Neural progenitor cell (in vitro differentiated cells): ENCODE measurements around the gene ZNF57. TPM values are rescaled to one million over a fixed set of nuclear protein-coding genes. Genes with fewer than 3 reads are reported as not detected.
"Not testable (repeated sequence)": the region's sequence is repeated elsewhere in the genome, so short reads cannot be mapped to it uniquely, and the experiment has no call there.

Experiments
- DNase-seq: peaks from one replicate; pipeline ENCODE4 v3.0.0-alpha.2; 2016; ENCODE audit warnings: low spot score
- H2AFZ ChIP-seq: fragments of 200-600 bp; sonication (generic); replicated peaks from 2 replicates; pipeline ENCODE4 v1.6.1; 2016; ENCODE audit warnings: antibody characterized with exemption
- H3F3A ChIP-seq: fragments of 200-600 bp; sonication (generic); 2 replicates; pipeline ENCODE4 v1.6.1; 2016; ENCODE audit warnings: antibody characterized with exemption, low read depth
- H3K27ac ChIP-seq: fragments of 200-600 bp; sonication (generic); 2 replicates; pipeline ENCODE4 v1.5.1; 2016; ENCODE audit warnings: mild to moderate bottlenecking
- H3K27me3 ChIP-seq: fragments of 200-600 bp; sonication (generic); 2 replicates; pipeline ENCODE4 v1.6.1; 2016; ENCODE audit warnings: mild to moderate bottlenecking, moderate library complexity
- H3K36me3 ChIP-seq: fragments of 200-600 bp; sonication (generic); 2 replicates; pipeline ENCODE4 v1.5.1; 2016
- H3K4me1 ChIP-seq: fragments of 200-600 bp; sonication (generic); 2 replicates; pipeline ENCODE4 v1.6.1; 2016; ENCODE audit warnings: mixed run types
- H3K4me2 ChIP-seq: fragments of 200-600 bp; sonication (generic); 2 replicates; pipeline ENCODE4 v1.6.1; 2016
- H3K4me3 ChIP-seq: fragments of 200-600 bp; sonication (generic); 2 replicates; pipeline ENCODE4 v1.5.1; 2016
- H3K79me2 ChIP-seq: fragments of 200-600 bp; sonication (generic); 2 replicates; pipeline ENCODE4 v1.6.1; 2016; ENCODE audit warnings: low read depth
- H3K9ac ChIP-seq: fragments of 200-600 bp; sonication (generic); 2 replicates; pipeline ENCODE4 v1.6.1; 2016
- H3K9me3 ChIP-seq: fragments of 200-600 bp; sonication (generic); 2 replicates; pipeline ENCODE4 v1.5.1; 2016; ENCODE audit warnings: low read depth
- H4K20me1 ChIP-seq: fragments of 200-600 bp; sonication (generic); 2 replicates; pipeline ENCODE4 v1.6.1; 2016; ENCODE audit warnings: low read depth
- H3K27ac Mint-ChIP-seq: 3 replicates; pipeline ENCODE4 v1.8.0; 2021; ENCODE audit warnings: mixed read lengths
- H3K27me3 Mint-ChIP-seq: 2 replicates; pipeline ENCODE4 v1.8.0; 2022; ENCODE audit warnings: low read depth, mild to moderate bottlenecking, inconsistent platforms, moderate library complexity, mixed read lengths; ENCODE audit not compliant: insufficient read depth
- H3K36me3 Mint-ChIP-seq: 3 replicates; pipeline ENCODE4 v1.8.0; 2021; ENCODE audit warnings: mixed read lengths
- H3K4me1 Mint-ChIP-seq: 3 replicates; pipeline ENCODE4 v1.8.0; 2021; ENCODE audit warnings: mixed read lengths
- H3K4me3 Mint-ChIP-seq: 3 replicates; pipeline ENCODE4 v1.8.0; 2021; ENCODE audit warnings: mild to moderate bottlenecking, moderate library complexity, mixed read lengths
- H3K9me3 Mint-ChIP-seq: 3 replicates; pipeline ENCODE4 v1.8.0; 2020; ENCODE audit warnings: mixed read lengths
- EZH2 ChIP-seq: fragments of 200-600 bp; sonication (generic); IDR thresholded peaks from 2 replicates; pipeline ENCODE4 v1.6.1; 2017; ENCODE audit warnings: antibody characterized with exemption, mild to moderate bottlenecking, moderate library complexity
- EZH2phosphoT487 ChIP-seq: fragments of 200-600 bp; sonication (generic); IDR thresholded peaks from 2 replicates; pipeline ENCODE4 v1.6.1; 2017; ENCODE audit warnings: antibody characterized with exemption
- total RNA-seq: library from RNA; depleted of rRNA; stranded (reverse); fragments of >200 nt; gene quantifications from 2 replicates; pipeline ENCODE4 v1.2.3, GENCODE V29; 2015; ENCODE audit warnings: low replicate concordance
- TF ChIP-seq, protein P1 (sequence below): fragments of 200-600 bp; sonication (generic); IDR thresholded peaks from 2 replicates; pipeline ENCODE4 v1.5.1; 2017; ENCODE audit warnings: antibody characterized with exemption, mild to moderate bottlenecking

ZNF57 gene
- total RNA-seq, 1 donor from 2014 or later, result 5.6 TPM

DNA sequence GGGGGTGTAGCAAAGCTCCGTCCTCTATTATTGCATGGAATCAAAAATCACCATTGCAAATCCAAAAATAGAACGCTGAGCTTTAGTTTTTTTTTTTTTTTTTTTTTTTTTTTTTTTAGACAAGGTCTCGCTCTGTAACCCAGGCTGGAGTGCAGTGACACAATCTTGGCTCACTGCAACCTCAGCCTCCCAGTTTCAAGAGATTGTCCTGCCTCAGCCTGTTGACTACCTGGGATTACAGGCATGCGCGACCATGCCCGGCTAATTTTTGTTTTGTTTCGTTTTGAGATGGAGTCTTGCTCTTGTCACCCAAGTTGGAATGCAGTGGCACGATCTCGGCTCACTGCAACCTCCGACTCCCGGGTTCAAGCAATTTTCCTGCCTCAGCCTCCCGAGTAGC is 59.4 kb downstream of the ZNF57 start:
- H3K4me1 ChIP-seq, result no peaks in the 10 kb centered on the region
- TF ChIP-seq EZH2 (no peak), EZH2phosphoT487 (no peak)
- TF ChIP-seq, protein P1, sequence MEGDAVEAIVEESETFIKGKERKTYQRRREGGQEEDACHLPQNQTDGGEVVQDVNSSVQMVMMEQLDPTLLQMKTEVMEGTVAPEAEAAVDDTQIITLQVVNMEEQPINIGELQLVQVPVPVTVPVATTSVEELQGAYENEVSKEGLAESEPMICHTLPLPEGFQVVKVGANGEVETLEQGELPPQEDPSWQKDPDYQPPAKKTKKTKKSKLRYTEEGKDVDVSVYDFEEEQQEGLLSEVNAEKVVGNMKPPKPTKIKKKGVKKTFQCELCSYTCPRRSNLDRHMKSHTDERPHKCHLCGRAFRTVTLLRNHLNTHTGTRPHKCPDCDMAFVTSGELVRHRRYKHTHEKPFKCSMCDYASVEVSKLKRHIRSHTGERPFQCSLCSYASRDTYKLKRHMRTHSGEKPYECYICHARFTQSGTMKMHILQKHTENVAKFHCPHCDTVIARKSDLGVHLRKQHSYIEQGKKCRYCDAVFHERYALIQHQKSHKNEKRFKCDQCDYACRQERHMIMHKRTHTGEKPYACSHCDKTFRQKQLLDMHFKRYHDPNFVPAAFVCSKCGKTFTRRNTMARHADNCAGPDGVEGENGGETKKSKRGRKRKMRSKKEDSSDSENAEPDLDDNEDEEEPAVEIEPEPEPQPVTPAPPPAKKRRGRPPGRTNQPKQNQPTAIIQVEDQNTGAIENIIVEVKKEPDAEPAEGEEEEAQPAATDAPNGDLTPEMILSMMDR, result no peak
- Mint-ChIP-seq H3K9me3 (no peaks in the 10 kb centered on the region), H3K27ac (no peak overlapping the region), H3K27me3 (peaks cover 24% of the 10 kb centered on the region), H3K4me1 (peaks cover 5% of the 10 kb centered on the region), H3K36me3 (no peaks in the 10 kb centered on the region), H3K4me3 (no peak overlapping the region)
- no peak overlapping the region for H3K4me3 ChIP-seq
- H3K9me3 ChIP-seq, result no peaks in the 10 kb centered on the region
- H4K20me1 ChIP-seq, result no peaks in the 10 kb centered on the region
- no peak for DNase-seq
- H3K4me2 ChIP-seq, result no peak overlapping the region
- H3F3A ChIP-seq, result no peaks in the 10 kb centered on the region
- H3K27ac ChIP-seq, result no peak overlapping the region
- H3K9ac ChIP-seq, result no peak overlapping the region
- H3K79me2 ChIP-seq, result no peaks in the 10 kb centered on the region
- no peak overlapping the region for H2AFZ ChIP-seq
- H3K36me3 ChIP-seq, result no peaks in the 10 kb centered on the region
- no peaks in the 10 kb centered on the region for H3K27me3 ChIP-seq

DNA sequence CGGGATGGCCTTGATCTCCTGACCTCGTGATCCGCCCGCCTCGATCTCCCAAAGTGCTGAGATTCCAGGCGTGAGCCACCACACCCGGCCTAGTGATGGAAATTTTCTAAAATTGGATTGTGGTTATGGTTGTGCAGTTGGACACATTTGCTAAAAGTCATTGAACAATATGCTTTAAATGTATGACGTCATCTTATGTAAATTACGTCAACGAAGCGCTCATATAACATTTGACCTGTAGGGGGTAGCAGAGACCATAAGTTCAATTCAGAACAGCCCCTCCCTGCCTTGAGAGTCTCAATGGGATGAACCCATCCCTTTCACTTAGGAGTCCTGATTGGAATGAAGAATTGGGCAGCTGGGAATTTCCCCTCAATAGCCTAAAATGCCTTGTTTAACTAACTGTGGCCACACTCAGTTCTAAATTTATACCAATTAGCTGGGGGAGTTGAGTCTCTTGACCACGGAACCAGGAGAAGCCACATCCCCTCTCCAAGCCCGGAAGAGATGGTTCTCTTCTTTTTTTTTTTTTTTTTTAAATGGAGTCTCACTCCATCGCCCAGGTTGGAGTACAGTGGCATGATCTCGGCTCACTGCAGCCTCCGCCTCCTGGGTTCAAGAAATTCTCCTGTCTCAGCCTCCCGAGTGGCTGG is 61.4 kb downstream of the ZNF57 start:
- DNase-seq, result peak; percentile 95
- Histone ChIP-seq H3F3A (no peaks in the 10 kb centered on the region), H3K27ac (no peak overlapping the region), H3K36me3 (no peaks in the 10 kb centered on the region), H3K4me3 (no peak overlapping the region), H3K27me3 (no peaks in the 10 kb centered on the region), H3K9ac (no peak overlapping the region), H3K79me2 (no peaks in the 10 kb centered on the region), H4K20me1 (no peaks in the 10 kb centered on the region), H3K4me1 (no peaks in the 10 kb centered on the region), H2AFZ (no peak overlapping the region), H3K9me3 (no peaks in the 10 kb centered on the region), H3K4me2 (no peak overlapping the region)
- Mint-ChIP-seq H3K27ac (peak overlapping the region; percentile 8), H3K36me3 (no peaks in the 10 kb centered on the region), H3K27me3 (peaks cover 26% of the 10 kb centered on the region), H3K9me3 (no peaks in the 10 kb centered on the region), H3K4me3 (peak overlapping the region; percentile 1), H3K4me1 (peaks cover 5% of the 10 kb centered on the region)
- TF ChIP-seq, protein P1, result peak; percentile 92
- no peak for TF ChIP-seq EZH2

DNA sequence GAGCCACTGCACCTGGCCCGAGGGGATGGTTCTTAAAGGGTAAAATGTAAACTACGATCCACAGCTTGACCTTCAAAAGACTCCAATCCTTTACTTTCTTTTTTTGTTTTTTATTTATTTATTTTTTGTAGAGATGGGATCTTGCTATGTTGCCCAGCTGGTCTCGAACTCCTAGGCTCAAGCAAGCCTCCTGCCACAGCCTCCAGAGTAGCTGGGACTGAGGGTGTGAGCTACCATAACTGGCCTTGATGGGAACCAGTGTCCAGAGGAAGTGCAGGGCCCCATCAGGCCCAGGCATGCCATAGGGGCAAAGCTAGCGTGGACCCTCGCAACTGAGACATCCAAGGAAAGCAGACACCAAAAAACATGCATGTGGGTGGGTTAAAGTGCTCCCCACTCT is 62.4 kb downstream of the ZNF57 start:
- Histone ChIP-seq H3F3A (no peaks in the 10 kb centered on the region), H3K9ac (no peak overlapping the region), H3K4me2 (no peak overlapping the region), H3K4me1 (no peaks in the 10 kb centered on the region), H3K9me3 (no peaks in the 10 kb centered on the region), H3K27ac (no peak overlapping the region), H3K36me3 (no peaks in the 10 kb centered on the region), H2AFZ (no peak overlapping the region), H4K20me1 (no peaks in the 10 kb centered on the region), H3K79me2 (no peaks in the 10 kb centered on the region), H3K27me3 (no peaks in the 10 kb centered on the region), H3K4me3 (no peak overlapping the region)
- no peak for DNase-seq
- Mint-ChIP-seq H3K9me3 (no peaks in the 10 kb centered on the region), H3K36me3 (no peaks in the 10 kb centered on the region), H3K4me1 (peaks cover 5% of the 10 kb centered on the region), H3K4me3 (no peak overlapping the region), H3K27ac (no peak overlapping the region), H3K27me3 (peaks cover 24% of the 10 kb centered on the region)
- TF ChIP-seq EZH2 (no peak), EZH2phosphoT487 (no peak)
- TF ChIP-seq, protein P1, result no peak

DNA sequence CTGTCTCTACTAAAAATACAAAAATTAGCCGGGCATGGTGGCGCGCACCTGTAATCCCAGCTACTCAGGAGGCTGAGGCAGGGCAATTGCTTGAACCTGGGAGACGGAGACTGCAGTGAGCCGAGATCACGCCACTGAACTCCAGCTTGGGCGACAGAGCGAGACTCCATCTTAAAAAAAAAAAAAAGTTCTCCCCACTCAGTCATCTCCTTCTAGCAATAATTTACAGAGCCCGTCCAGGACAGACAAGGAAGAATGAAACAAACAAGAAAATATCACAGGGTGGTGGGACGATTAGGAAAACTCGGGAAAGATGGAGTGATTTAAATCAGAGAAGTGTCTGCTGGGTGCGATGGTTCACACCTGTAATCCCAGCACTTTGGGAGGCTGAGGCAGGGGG is 62.9 kb downstream of the ZNF57 start:
- H3K9me3 Mint-ChIP-seq, H3K4me2 ChIP-seq, H3K27me3 ChIP-seq, H3K36me3 Mint-ChIP-seq, H3K27ac Mint-ChIP-seq, H3K36me3 ChIP-seq, DNase-seq, H3K27ac ChIP-seq, H3K4me3 ChIP-seq, H3K79me2 ChIP-seq, H3K4me1 ChIP-seq, H3F3A ChIP-seq, H3K4me3 Mint-ChIP-seq, H4K20me1 ChIP-seq, H3K4me1 Mint-ChIP-seq, H3K9me3 ChIP-seq, H2AFZ ChIP-seq, H3K9ac ChIP-seq: not testable (repeated sequence)
- peaks cover 23% of the 10 kb centered on the region for H3K27me3 Mint-ChIP-seq
